BLaER1 (cell line): Measurements from ENCODE around the gene PIK3R5.
A peak's percentile ranks its signal among the peaks of the same experiment; 100 is the strongest.

ENCODE experiments used
- H3K27ac ChIP-seq: shearing (Covaris generic); formaldehyde crosslinking; 2 replicates; pipeline ENCODE4 v1.8.1; 2022
- H3K27me3 ChIP-seq: shearing (Covaris generic); formaldehyde crosslinking; 2 replicates; pipeline ENCODE4 v1.8.1; 2022
- H3K36me3 ChIP-seq: shearing (Covaris generic); formaldehyde crosslinking; 2 replicates; pipeline ENCODE4 v1.8.1; 2022
- H3K4me1 ChIP-seq: shearing (Covaris generic); formaldehyde crosslinking; 2 replicates; pipeline ENCODE4 v1.8.1; 2022
- H3K4me2 ChIP-seq: shearing (Covaris generic); formaldehyde crosslinking; 2 replicates; pipeline ENCODE4 v1.8.1; 2022
- H3K4me3 ChIP-seq: shearing (Covaris generic); formaldehyde crosslinking; 2 replicates; pipeline ENCODE4 v1.8.1; 2022
- H3K9ac ChIP-seq: shearing (Covaris generic); formaldehyde crosslinking; 2 replicates; pipeline ENCODE4 v1.8.1; 2022
- H3K9me3 ChIP-seq: shearing (Covaris generic); formaldehyde crosslinking; 2 replicates; pipeline ENCODE4 v1.8.1; 2022
- H4K20me1 ChIP-seq: shearing (Covaris generic); formaldehyde crosslinking; 2 replicates; pipeline ENCODE4 v1.8.1; 2022
- Cebpa-rat ChIP-seq: shearing (Covaris generic); IDR thresholded peaks from 2 replicates; pipeline ENCODE4 v1.8.1; 2022

Gene PIK3R5

GRCh38 chr17:8955021-8955959 lies 10.2 kb downstream of the PIK3R5 start:
- TF ChIP-seq Cebpa-rat: no peak
- Histone ChIP-seq H3K4me3 (no peak overlapping the region), H3K4me1 (peaks cover 58% of the 10 kb centered on the region), H3K27ac (0 out of 2 replicates have a peak overlapping the region, but pooled peaks have one; percentile 12), H3K9me3 (peaks cover 7% of the 10 kb centered on the region; the same call in 1 of the 2 replicates), H3K9ac (no peak overlapping the region), H3K4me2 (peak overlapping the region; percentile 73), H3K36me3 (no peaks in the 10 kb centered on the region), H4K20me1 (peaks cover 46% of the 10 kb centered on the region; the same call in 1 of the 2 replicates), H3K27me3 (no peaks in the 10 kb centered on the region)

GRCh38 chr17:8954339-8954738 lies 11.2 kb downstream of the PIK3R5 start:
- TF ChIP-seq Cebpa-rat: peak; percentile 79
- Histone ChIP-seq H3K27me3 (no peaks in the 10 kb centered on the region), H3K36me3 (no peaks in the 10 kb centered on the region), H4K20me1 (peaks cover 46% of the 10 kb centered on the region; the same call in 1 of the 2 replicates), H3K4me1 (peaks cover 52% of the 10 kb centered on the region), H3K4me2 (peak overlapping the region; percentile 73), H3K9me3 (peaks cover 7% of the 10 kb centered on the region; the same call in 1 of the 2 replicates), H3K4me3 (no peak overlapping the region), H3K9ac (no peak overlapping the region), H3K27ac (peak overlapping the region; percentile 11; the same call in 1 of the 2 replicates)

GRCh38 chr17:8953156-8953885 lies 12.2 kb downstream of the PIK3R5 start:
- Histone ChIP-seq H3K27ac (0 out of 2 replicates have a peak overlapping the region, but pooled peaks have one; percentile 11), H3K9me3 (peaks cover 7% of the 10 kb centered on the region; the same call in 1 of the 2 replicates), H3K4me1 (peaks cover 47% of the 10 kb centered on the region), H3K27me3 (no peaks in the 10 kb centered on the region), H3K4me2 (peak overlapping the region; percentile 73; the same call in 1 of the 2 replicates), H4K20me1 (peaks cover 42% of the 10 kb centered on the region; the same call in 1 of the 2 replicates), H3K9ac (no peak overlapping the region), H3K4me3 (no peak overlapping the region), H3K36me3 (no peaks in the 10 kb centered on the region)
- TF ChIP-seq Cebpa-rat: no peak

- Histone ChIP-seq H3K36me3 (no peaks in the 10 kb centered on the region), H3K4me1 (peaks cover 37% of the 10 kb centered on the region), H4K20me1 (peaks cover 31% of the 10 kb centered on the region; the same call in 1 of the 2 replicates), H3K4me3 (no peak overlapping the region), H3K27ac (no peak overlapping the region), H3K9ac (no peak overlapping the region), H3K9me3 (peaks cover 7% of the 10 kb centered on the region; the same call in 1 of the 2 replicates), H3K27me3 (no peaks in the 10 kb centered on the region), H3K4me2 (no peak overlapping the region)
- no peak for TF ChIP-seq Cebpa-rat
Measured at GRCh38 chr17:8952191-8952590, 13.3 kb downstream of the PIK3R5 start.

- peaks cover 4% of the 10 kb centered on the region; the same call in 1 of the 2 replicates for H3K36me3 ChIP-seq
- H3K4me2 ChIP-seq: no peak overlapping the region
- peaks cover 7% of the 10 kb centered on the region; the same call in 1 of the 2 replicates for H3K9me3 ChIP-seq
- peaks cover 35% of the 10 kb centered on the region for H3K4me1 ChIP-seq
- no peak overlapping the region for H3K27ac ChIP-seq
- peaks cover 23% of the 10 kb centered on the region; the same call in 1 of the 2 replicates for H4K20me1 ChIP-seq
- no peak for TF ChIP-seq Cebpa-rat
- no peaks in the 10 kb centered on the region for H3K27me3 ChIP-seq
- H3K4me3 ChIP-seq: no peak overlapping the region
- no peak overlapping the region for H3K9ac ChIP-seq
Measured at GRCh38 chr17:8951206-8951605, 14.3 kb downstream of the PIK3R5 start.

GRCh38 chr17:8949061-8949661 lies 16.3 kb downstream of the PIK3R5 start:
- H3K27ac ChIP-seq: no peak overlapping the region
- peaks cover 19% of the 10 kb centered on the region for H3K36me3 ChIP-seq
- H3K4me3 ChIP-seq: no peak overlapping the region
- H4K20me1 ChIP-seq: peaks cover 17% of the 10 kb centered on the region; the same call in 1 of the 2 replicates
- H3K9me3 ChIP-seq: peaks cover 12% of the 10 kb centered on the region
- peaks cover 15% of the 10 kb centered on the region for H3K4me1 ChIP-seq
- H3K9ac ChIP-seq: no peak overlapping the region
- H3K4me2 ChIP-seq: no peak overlapping the region
- H3K27me3 ChIP-seq: no peaks in the 10 kb centered on the region
- no peak for TF ChIP-seq Cebpa-rat

- Histone ChIP-seq H3K4me3 (no peak overlapping the region), H3K4me2 (no peak overlapping the region), H4K20me1 (peaks cover 18% of the 10 kb centered on the region; the same call in 1 of the 2 replicates), H3K27ac (no peak overlapping the region), H3K4me1 (peaks cover 8% of the 10 kb centered on the region), H3K9me3 (peaks cover 14% of the 10 kb centered on the region), H3K36me3 (peaks cover 25% of the 10 kb centered on the region), H3K27me3 (no peaks in the 10 kb centered on the region), H3K9ac (no peak overlapping the region)
- no peak for TF ChIP-seq Cebpa-rat
Measured at GRCh38 chr17:8948462-8948861, 17.0 kb downstream of the PIK3R5 start.

- Histone ChIP-seq H3K9me3 (peaks cover 12% of the 10 kb centered on the region), H3K4me1 (peaks cover 18% of the 10 kb centered on the region), H3K36me3 (peaks cover 25% of the 10 kb centered on the region), H4K20me1 (peaks cover 26% of the 10 kb centered on the region; the same call in 1 of the 2 replicates), H3K9ac (no peak overlapping the region), H3K4me3 (no peak overlapping the region), H3K27ac (no peak overlapping the region), H3K27me3 (no peaks in the 10 kb centered on the region), H3K4me2 (no peak overlapping the region)
- no peak for TF ChIP-seq Cebpa-rat
Measured at GRCh38 chr17:8947201-8947600, 18.3 kb downstream of the PIK3R5 start.

GRCh38 chr17:8946476-8946875 lies 19.0 kb downstream of the PIK3R5 start:
- peaks cover 7% of the 10 kb centered on the region for H3K9me3 ChIP-seq
- H4K20me1 ChIP-seq: peaks cover 33% of the 10 kb centered on the region
- no peak overlapping the region for H3K27ac ChIP-seq
- no peak overlapping the region for H3K9ac ChIP-seq
- no peak overlapping the region for H3K4me2 ChIP-seq
- H3K4me1 ChIP-seq: peaks cover 25% of the 10 kb centered on the region
- peaks cover 25% of the 10 kb centered on the region for H3K36me3 ChIP-seq
- H3K4me3 ChIP-seq: no peak overlapping the region
- TF ChIP-seq Cebpa-rat: no peak
- no peaks in the 10 kb centered on the region for H3K27me3 ChIP-seq
